Thymus (tissue), 11 donors: ENCODE results near the gene RPGR. TPM values are rescaled to one million over a fixed set of nuclear protein-coding genes. Genes with fewer than 3 reads are reported as not detected.
A peak's percentile ranks its signal among the peaks of the same experiment; 100 is the strongest.

Experiments used
- DNase-seq, 9 donors: peaks; one replicate each; pipeline ENCODE4 v3.0.0-alpha.2; 2013; ENCODE audit warnings: low spot score in 9 of 9, low read depth in 6 of 9, missing footprints in 1 of 9
- H3K27ac ChIP-seq, 2 donors: one replicate each; pipeline ENCODE4 v1.5.1; 2013; ENCODE audit warnings: control low read depth in 1 of 2, low read depth in 1 of 2, low read length in 1 of 2, mild to moderate bottlenecking in 1 of 2, moderate library complexity in 1 of 2
- H3K27me3 ChIP-seq, 2 donors: one replicate each; pipeline ENCODE4 v1.5.1; 2013; ENCODE audit warnings: low read length in 1 of 2; ENCODE audit not compliant: control insufficient read depth in 2 of 2, insufficient read depth in 1 of 2
- H3K36me3 ChIP-seq, 2 donors: one replicate each; pipeline ENCODE4 v1.5.1; 2013; ENCODE audit warnings: low read length in 1 of 2, mild to moderate bottlenecking in 1 of 2, moderate library complexity in 1 of 2; ENCODE audit not compliant: control insufficient read depth in 2 of 2, insufficient read depth in 2 of 2
- H3K4me1 ChIP-seq, 2 donors: one replicate each; pipeline ENCODE4 v1.5.1; 2013; ENCODE audit warnings: low read length in 2 of 2; ENCODE audit not compliant: control insufficient read depth in 2 of 2, insufficient read depth in 2 of 2
- H3K4me3 ChIP-seq, 2 donors: one replicate each; pipeline ENCODE4 v1.5.1; 2013; ENCODE audit warnings: low read length in 2 of 2, control low read depth in 1 of 2, mild to moderate bottlenecking in 1 of 2
- H3K9me3 ChIP-seq, 2 donors: one replicate each; pipeline ENCODE4 v1.5.1; 2013; ENCODE audit warnings: low read length in 1 of 2, mild to moderate bottlenecking in 1 of 2; ENCODE audit not compliant: control insufficient read depth in 2 of 2, insufficient read depth in 1 of 2
- WGBS: extraction: QIAGEN DNeasy Blood & Tissue Kit; methylation state at CpG from one replicate; pipeline ENCODE4 v1.1.7; 2013; 5-methylcytosine and 5-hydroxymethylcytosine counted together
- polyA plus RNA-seq: library from polyadenylated mRNA; stranded (reverse); fragments of 200-250 nt; gene quantifications from one replicate; pipeline ENCODE4 v1.2.3, GENCODE V29; 2013
- total RNA-seq: library from RNA; stranded (reverse); fragments of 120-200 nt; gene quantifications from one replicate; pipeline ENCODE4 v1.2.4, GENCODE V29; 2013
- donor health status: healthy.

Gene RPGR
- total and polyA plus RNA-seq, 2 donors: 6.9 to 35.2 TPM

DNA sequence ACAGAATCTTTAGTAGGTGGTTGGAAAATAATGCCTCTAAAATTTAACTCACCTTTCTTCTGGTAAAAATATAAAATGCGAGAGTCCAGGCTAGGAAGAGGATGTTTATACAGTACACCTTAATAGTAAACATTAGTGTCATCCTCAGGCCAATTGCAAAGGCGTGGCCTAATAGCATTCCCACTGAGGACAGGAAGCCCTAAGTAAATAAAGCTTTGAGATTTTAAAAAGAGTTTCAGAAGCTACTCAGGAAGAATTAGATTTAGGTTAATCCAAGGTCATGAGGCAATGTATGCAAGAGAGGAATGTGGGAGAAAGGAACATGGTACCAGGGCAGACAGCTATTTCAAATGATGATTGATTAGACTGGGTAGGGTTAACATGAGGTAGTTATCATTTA, 49.5 kb downstream of the RPGR start:
- Histone ChIP-seq H3K4me3 (no peak overlapping the region), H3K27me3 (no peaks in the 10 kb centered on the region), H3K4me1 (no peaks in the 10 kb centered on the region), H3K36me3 (peaks cover 0 to 9% of the 10 kb centered on the region in 2 donors), H3K9me3 (no peaks in the 10 kb centered on the region), H3K27ac (no peak overlapping the region)
- no peak for DNase-seq
- 100% methylated on average over 2 of the region's 2 CpGs for WGBS

DNA sequence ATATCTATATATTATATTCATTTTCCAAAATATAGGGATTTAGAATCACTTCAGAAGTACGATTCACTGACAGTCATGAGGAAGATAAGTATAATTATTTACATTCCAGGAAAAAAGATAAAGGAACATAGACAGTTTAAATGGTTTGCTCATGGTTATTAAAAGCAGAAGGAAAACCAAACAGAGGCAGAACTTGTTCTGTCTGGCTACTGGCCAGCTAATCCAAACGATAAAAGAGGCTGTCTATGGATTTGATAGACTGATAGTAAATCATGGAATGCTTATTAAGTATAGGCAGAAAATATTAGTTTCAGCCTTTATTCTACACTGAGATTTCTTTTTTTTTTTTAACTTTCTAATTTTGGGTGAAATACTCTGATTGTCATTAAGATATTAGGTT, 50.2 kb downstream of the RPGR start:
- no peaks in the 10 kb centered on the region for H3K9me3 ChIP-seq
- H3K4me3 ChIP-seq: no peak overlapping the region
- no peak for DNase-seq
- H3K27me3 ChIP-seq: no peaks in the 10 kb centered on the region
- H3K27ac ChIP-seq: no peak overlapping the region
- H3K4me1 ChIP-seq: no peaks in the 10 kb centered on the region
- 56% methylated on average over 2 of the region's 2 CpGs for WGBS
- peaks cover 0 to 5% of the 10 kb centered on the region in 2 donors for H3K36me3 ChIP-seq

DNA sequence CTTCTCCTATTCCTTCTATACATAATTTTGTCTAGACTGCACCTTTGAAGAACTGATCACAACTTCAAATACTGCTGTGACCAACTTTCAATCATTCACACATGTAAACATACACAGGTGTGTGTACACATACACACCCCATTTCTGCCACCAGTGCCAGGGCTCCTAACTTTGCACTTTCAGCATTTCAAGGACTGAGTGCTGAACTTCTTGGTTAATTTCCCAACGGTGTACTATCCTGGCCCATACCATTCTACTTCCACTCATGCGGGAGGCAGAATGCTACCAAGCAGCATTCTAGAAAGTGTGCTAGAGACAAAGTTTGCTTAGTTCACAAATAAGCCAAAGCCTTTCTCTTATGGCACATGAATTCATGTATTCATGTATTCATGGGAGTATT, 51.2 kb downstream of the RPGR start:
- no peak for DNase-seq
- Histone ChIP-seq H3K4me1 (no peaks in the 10 kb centered on the region), H3K27ac (no peak overlapping the region), H3K4me3 (no peak overlapping the region), H3K9me3 (no peaks in the 10 kb centered on the region), H3K36me3 (peaks cover 0 to 4% of the 10 kb centered on the region in 2 donors), H3K27me3 (no peaks in the 10 kb centered on the region)
- 100% methylated on average over 2 of the region's 2 CpGs for WGBS

DNA sequence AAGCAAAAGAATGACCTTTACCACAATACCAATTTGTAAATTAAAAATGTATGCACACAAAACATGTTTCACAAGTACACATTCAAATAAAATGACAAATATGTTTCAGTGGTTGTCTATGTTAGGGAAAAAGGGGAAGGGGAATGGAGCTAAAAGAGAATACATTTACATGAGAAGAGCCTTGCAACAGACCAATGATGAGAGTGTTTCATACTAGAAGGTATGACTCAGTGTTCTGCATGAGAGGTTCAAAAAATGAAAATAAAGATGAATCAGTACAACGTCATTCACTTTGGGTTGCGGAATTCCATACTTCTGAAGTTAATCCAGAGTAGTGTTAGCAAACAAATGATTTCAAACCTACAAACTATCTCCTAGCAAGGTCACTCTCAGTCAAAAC, 51.7 kb downstream of the RPGR start:
- WGBS: 92% methylated on average over 2 of the region's 2 CpGs

DNA sequence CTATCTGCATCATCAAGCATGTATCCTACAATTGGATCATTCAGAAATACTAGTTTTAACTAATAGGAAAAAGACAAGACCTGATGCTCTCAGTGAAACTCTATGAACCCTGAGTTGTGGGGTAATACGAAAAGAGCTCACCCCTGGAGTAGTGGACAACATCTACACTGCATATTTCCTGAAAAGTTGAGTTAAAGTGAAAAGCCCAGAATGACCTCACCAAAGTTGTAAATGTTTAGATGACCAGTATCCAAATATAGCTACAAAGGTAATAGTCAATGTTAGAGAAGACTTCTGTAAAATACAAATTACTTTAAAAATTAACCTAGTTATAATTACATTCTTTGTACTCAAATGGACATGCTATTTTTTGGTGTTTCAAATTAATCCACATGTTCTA, 53.9 kb downstream of the RPGR start:
- Histone ChIP-seq H3K27ac (no peak overlapping the region), H3K4me1 (no peaks in the 10 kb centered on the region), H3K4me3 (no peak overlapping the region), H3K27me3 (no peaks in the 10 kb centered on the region), H3K9me3 (no peaks in the 10 kb centered on the region), H3K36me3 (peaks cover 0 to 4% of the 10 kb centered on the region in 2 donors)
- WGBS: 98% methylated on average over 1 of the region's 1 CpG
- no peak for DNase-seq

More for the DNA sequence above, 51.7 kb downstream of the RPGR start:
- DNase-seq: no peak
- H3K36me3 ChIP-seq: peaks cover 0 to 4% of the 10 kb centered on the region in 2 donors
- H3K27ac ChIP-seq: no peak overlapping the region
- no peaks in the 10 kb centered on the region for H3K9me3 ChIP-seq
- H3K4me1 ChIP-seq: no peaks in the 10 kb centered on the region
- H3K27me3 ChIP-seq: no peaks in the 10 kb centered on the region
- no peak overlapping the region for H3K4me3 ChIP-seq

DNA sequence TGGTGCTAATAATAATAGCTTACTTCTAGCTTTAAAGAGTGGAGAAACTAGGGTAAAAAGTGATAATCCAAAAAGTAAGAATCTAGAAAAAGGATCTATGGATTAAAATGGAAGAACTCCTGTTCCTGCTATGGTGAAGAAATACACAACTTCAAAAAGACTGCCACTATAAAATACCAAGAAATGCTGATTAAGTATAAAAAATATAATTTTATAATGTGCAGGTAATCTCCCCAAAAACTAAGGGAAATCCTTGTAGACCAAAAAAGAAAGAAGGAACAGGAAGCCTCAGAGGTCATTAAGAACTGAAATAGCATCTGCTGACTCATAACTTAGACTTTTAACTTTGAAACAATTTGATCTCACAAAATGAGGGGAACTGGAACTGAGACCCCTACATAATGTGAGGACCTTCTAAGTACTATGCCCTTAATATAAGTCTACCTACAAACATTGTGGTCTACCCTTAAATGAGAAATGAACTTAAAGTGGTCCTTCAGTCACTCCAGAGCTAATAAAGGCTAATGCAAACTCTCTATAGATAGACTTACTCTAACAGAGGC, 56.1 kb downstream of the RPGR start:
- Histone ChIP-seq H3K4me1 (no peaks in the 10 kb centered on the region), H3K27me3 (no peaks in the 10 kb centered on the region)
- DNase-seq: no peak

DNA sequence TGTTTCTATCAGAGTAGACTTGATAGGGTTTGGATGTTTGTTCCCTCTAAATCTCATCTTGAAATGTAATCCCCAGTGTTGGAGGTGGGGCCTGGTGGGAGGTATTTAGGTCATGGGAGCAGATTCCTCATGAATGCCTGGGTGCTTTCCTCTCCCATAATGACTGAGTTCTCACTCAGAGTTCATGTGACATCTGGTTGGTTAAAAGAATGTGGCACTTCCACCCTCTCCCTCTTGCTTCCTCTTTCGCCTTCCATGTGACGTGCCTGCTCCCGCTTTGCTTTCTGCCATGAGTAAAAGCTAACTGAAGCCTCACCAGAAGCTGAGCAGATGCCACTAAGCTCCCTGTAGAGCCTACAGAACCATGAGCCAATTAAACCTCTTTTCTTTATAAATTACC, 59.3 kb downstream of the RPGR start:
- H3K9me3 ChIP-seq: no peaks in the 10 kb centered on the region

More for the DNA sequence above, 56.1 kb downstream of the RPGR start:
- no peak overlapping the region for H3K4me3 ChIP-seq
- H3K9me3 ChIP-seq: no peaks in the 10 kb centered on the region
- no peak overlapping the region for H3K27ac ChIP-seq
- peaks cover 0 to 4% of the 10 kb centered on the region in 2 donors for H3K36me3 ChIP-seq

DNA sequence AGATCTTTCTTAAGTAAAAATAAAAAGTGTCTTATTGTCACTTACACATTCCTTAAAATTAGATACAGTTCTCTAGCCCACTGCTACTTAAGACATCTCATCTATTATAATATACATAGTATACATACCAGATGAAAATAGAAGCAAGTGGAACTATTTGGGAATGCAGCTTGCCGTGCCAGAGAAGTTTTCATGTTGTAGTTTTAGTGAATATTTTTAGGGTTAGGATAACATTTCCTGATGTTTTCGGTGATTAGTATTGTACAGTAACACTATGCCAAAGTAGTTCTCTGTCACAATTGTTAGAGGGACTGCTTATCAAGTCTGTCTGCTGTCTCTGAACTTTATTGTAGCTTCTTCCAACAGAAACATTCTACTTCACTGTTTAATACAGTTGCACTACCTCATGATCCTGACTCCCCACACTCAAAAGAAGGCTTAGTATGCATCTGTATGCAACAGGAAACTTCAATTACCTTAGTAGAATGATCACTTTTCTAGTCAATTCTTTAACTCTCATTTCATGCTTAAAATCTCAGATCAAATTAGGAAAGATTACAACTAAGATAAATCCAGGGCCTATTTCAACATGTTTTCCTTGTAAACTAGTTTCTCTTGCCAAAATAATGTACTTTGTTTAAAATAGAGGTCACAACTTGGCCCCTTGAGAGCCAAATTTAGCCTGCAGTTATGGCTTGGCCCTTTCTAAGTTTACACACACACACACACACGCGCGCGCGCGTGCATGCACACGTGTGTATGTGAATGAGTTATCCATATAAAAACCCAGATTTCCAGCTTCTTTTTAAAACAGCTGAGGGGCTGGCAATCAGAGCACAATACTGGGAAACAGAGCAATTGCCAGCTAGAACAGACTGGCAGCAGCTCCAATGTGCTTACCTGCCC, 64.3 kb downstream of the RPGR start:
- over 99% methylated on average over 9 of the region's 9 CpGs for WGBS
- Histone ChIP-seq H3K4me1 (no peaks in the 10 kb centered on the region), H3K9me3 (no peaks in the 10 kb centered on the region), H3K4me3 (no peak overlapping the region), H3K27me3 (no peaks in the 10 kb centered on the region), H3K27ac (no peak overlapping the region), H3K36me3 (no peaks in the 10 kb centered on the region)
- no peak for DNase-seq

More for the DNA sequence above, 59.3 kb downstream of the RPGR start:
- DNase-seq: no peak
- Histone ChIP-seq H3K4me3 (no peak overlapping the region), H3K36me3 (no peaks in the 10 kb centered on the region), H3K27ac (no peak overlapping the region), H3K27me3 (no peaks in the 10 kb centered on the region), H3K4me1 (no peaks in the 10 kb centered on the region)
- WGBS: 97% methylated on average over 3 of the region's 3 CpGs

DNA sequence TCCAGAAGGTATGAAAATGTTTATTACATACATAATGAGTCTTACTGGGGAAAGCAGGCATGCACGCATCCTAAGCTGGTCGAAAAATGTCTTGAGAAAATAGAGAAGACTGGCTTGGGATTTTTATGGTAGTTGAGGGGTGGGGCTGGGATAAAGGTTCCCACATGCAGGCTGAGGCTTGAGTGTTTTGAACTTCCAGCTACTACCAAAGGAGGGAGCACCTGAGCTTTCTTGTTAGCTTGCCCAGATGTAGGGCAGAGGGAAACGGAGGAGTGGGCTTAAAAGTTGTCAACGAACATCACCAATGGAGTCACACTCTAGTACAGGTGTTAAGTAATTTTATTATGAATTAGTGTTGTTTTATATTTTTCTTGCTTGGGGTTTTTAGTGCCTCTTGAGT, 67.1 kb downstream of the RPGR start:
- 71% methylated on average over 4 of the region's 4 CpGs for WGBS
- Histone ChIP-seq H3K4me3 (no peak overlapping the region), H3K27me3 (no peaks in the 10 kb centered on the region), H3K4me1 (no peaks in the 10 kb centered on the region), H3K27ac (no peak overlapping the region), H3K36me3 (no peaks in the 10 kb centered on the region), H3K9me3 (no peaks in the 10 kb centered on the region)
- peak in 2 of 9 donors; percentile 3 to 15 for DNase-seq
